Esophagus muscularis mucosa (tissue), 4 donors: ENCODE results near the gene IGFN1. TPM values are rescaled to one million over a fixed set of nuclear protein-coding genes. Genes with fewer than 3 reads are reported as not detected.

Experiments used
- DNase-seq: peaks from one replicate; pipeline ENCODE4 v3.0.0-alpha.2; 2017; ENCODE audit errors: extremely low spot score
- H3K27ac ChIP-seq, 4 donors: fragments of 200-600 bp; sonication (generic); replicated peaks in 1 of 4; 1 replicate in 3 of 4; 2 replicates in 1 of 4; pipeline ENCODE4 v1.5.1; 2016 to 2019; ENCODE audit warnings: mild to moderate bottlenecking in 1 of 4
- H3K27me3 ChIP-seq, 4 donors: fragments of 200-600 bp; sonication (generic); one replicate each; pipeline versions ENCODE4 v1.5.1 to v1.6.0; 2016 to 2019
- H3K36me3 ChIP-seq, 4 donors: fragments of 200-600 bp; sonication (generic); one replicate each; pipeline ENCODE4 v1.5.1; 2016 to 2019
- H3K4me1 ChIP-seq, 4 donors: fragments of 200-600 bp; sonication (generic); one replicate each; pipeline ENCODE4 v1.5.1; 2016 to 2019
- H3K4me3 ChIP-seq, 4 donors: fragments of 200-600 bp; sonication (generic); 1 replicate in 2 of 4; 2 replicates in 2 of 4; pipeline ENCODE4 v1.5.1; 2016 to 2019; ENCODE audit warnings: mild to moderate bottlenecking in 4 of 4, moderate library complexity in 1 of 4
- H3K9me3 ChIP-seq, 4 donors: fragments of 200-600 bp; sonication (generic); 1 replicate in 3 of 4; 2 replicates in 1 of 4; pipeline ENCODE4 v1.5.1; 2016 to 2019
- CTCF ChIP-seq, 3 experiments: fragments of 200-600 bp in 2 of 3; fragments of 450-650 bp in 1 of 3; sonication (generic) in 2 of 3; IDR thresholded peaks; one replicate each; pipeline ENCODE4 v1.5.1; 2017 to 2019; ENCODE audit warnings: antibody characterized with exemption in 3 of 3, mild to moderate bottlenecking in 2 of 3, moderate library complexity in 1 of 3
- EP300 ChIP-seq: sonication (generic); formaldehyde crosslinking; IDR thresholded peaks from one replicate; pipeline ENCODE4 v1.6.1; 2017; ENCODE audit warnings: antibody characterized with exemption
- POLR2A ChIP-seq: fragments of 450-650 bp; IDR thresholded peaks from one replicate; pipeline ENCODE4 v1.6.1; 2017; ENCODE audit warnings: antibody characterized with exemption, moderate library complexity, mild to moderate bottlenecking, low read depth
- POLR2AphosphoS5 ChIP-seq, 2 donors: sonication (generic); formaldehyde crosslinking; IDR thresholded peaks; one replicate each; pipeline ENCODE4 v1.6.1; 2017; ENCODE audit warnings: antibody characterized with exemption in 2 of 2
- WGBS: methylation state at CpG from one replicate; pipeline ENCODE4 v1.1.5; 2018; 5-methylcytosine and 5-hydroxymethylcytosine counted together
- intact Hi-C: fragments of 100-400 bp; cut with DNase I; formaldehyde crosslinking; loops from one replicate; pipeline ENCODE4 v1.15.1; 2023
- total RNA-seq, 4 donors: library from RNA; depleted of rRNA; stranded (reverse); fragments of >200 nt; gene quantifications; one replicate each; pipeline versions ENCODE4 v1.1.0 to v1.2.1, GENCODE V29; 2016

Gene IGFN1
- total RNA-seq, 4 donors from 2014 or later: not detected

GRCh38 chr1:201172326-201172725, 18.3 kb upstream of the IGFN1 start:
- no peak for DNase-seq
- no peak overlapping the region for H3K4me3 ChIP-seq
- H3K4me1 ChIP-seq: peaks cover 12 to 14% (median 13%) of the 10 kb centered on the region in 4 donors
- intact Hi-C loops: no loop called here
- H3K27ac ChIP-seq: no peak overlapping the region
- no peaks in the 10 kb centered on the region for H3K36me3 ChIP-seq
- no peak for TF ChIP-seq EP300
- no peak for TF ChIP-seq POLR2A
- no peak for TF ChIP-seq POLR2AphosphoS5 (IDR thresholded peaks at IDR 0.05)
- no peak for TF ChIP-seq CTCF (IDR thresholded peaks at IDR 0.05)
- H3K27me3 ChIP-seq: no peaks in the 10 kb centered on the region
- WGBS: 100% methylated on average over 2 of the region's 4 CpGs
- no peaks in the 10 kb centered on the region for H3K9me3 ChIP-seq

GRCh38 chr1:201172999-201173610, 17.5 kb upstream of the IGFN1 start:
- intact Hi-C loops: no loop called here
- Histone ChIP-seq H3K27ac (no peak overlapping the region), H3K9me3 (no peaks in the 10 kb centered on the region), H3K4me3 (no peak overlapping the region), H3K27me3 (no peaks in the 10 kb centered on the region), H3K36me3 (no peaks in the 10 kb centered on the region), H3K4me1 (peaks cover 12 to 14% (median 13%) of the 10 kb centered on the region in 4 donors)
- WGBS: 68% methylated on average over 4 of the region's 4 CpGs
- TF ChIP-seq CTCF (IDR thresholded peaks at IDR 0.05) (no peak), POLR2A (no peak), POLR2AphosphoS5 (IDR thresholded peaks at IDR 0.05) (no peak), EP300 (no peak)
- DNase-seq: no peak

- H3K36me3 ChIP-seq: no peaks in the 10 kb centered on the region
- no peaks in the 10 kb centered on the region for H3K9me3 ChIP-seq
- H3K4me3 ChIP-seq: no peak overlapping the region
- intact Hi-C loops: no loop called here
- peaks cover 12 to 14% (median 13%) of the 10 kb centered on the region in 4 donors for H3K4me1 ChIP-seq
- WGBS: 100% methylated on average over 1 of the region's 1 CpG
- TF ChIP-seq POLR2A: no peak
- H3K27ac ChIP-seq: no peak overlapping the region
- no peak for DNase-seq
- H3K27me3 ChIP-seq: no peaks in the 10 kb centered on the region
These were observed 16.9 kb upstream of the IGFN1 start for GRCh38 chr1:201173736-201174135.

GRCh38 chr1:201175820-201176500, 14.7 kb upstream of the IGFN1 start:
- WGBS: 90% methylated on average over 7 of the region's 7 CpGs
- H3K27me3 ChIP-seq: no peaks in the 10 kb centered on the region
- H3K4me1 ChIP-seq: peaks cover 5 to 7% (median 6%) of the 10 kb centered on the region in 4 donors
- no peaks in the 10 kb centered on the region for H3K36me3 ChIP-seq
- H3K4me3 ChIP-seq: no peak overlapping the region
- H3K9me3 ChIP-seq: no peaks in the 10 kb centered on the region
- DNase-seq: no peak
- intact Hi-C loops: no loop called here
- no peak overlapping the region for H3K27ac ChIP-seq
- TF ChIP-seq POLR2AphosphoS5 (IDR thresholded peaks at IDR 0.05) (no peak), POLR2A (no peak), EP300 (no peak), CTCF (IDR thresholded peaks at IDR 0.05) (no peak)

- TF ChIP-seq POLR2A (no peak), CTCF (IDR thresholded peaks at IDR 0.05) (no peak), EP300 (no peak), POLR2AphosphoS5 (IDR thresholded peaks at IDR 0.05) (no peak)
- Histone ChIP-seq H3K9me3 (no peaks in the 10 kb centered on the region), H3K27me3 (no peaks in the 10 kb centered on the region), H3K4me3 (no peak overlapping the region), H3K4me1 (no peaks in the 10 kb centered on the region), H3K27ac (no peak overlapping the region), H3K36me3 (no peaks in the 10 kb centered on the region)
- DNase-seq: no peak
- intact Hi-C loops: no loop called here
- WGBS: 88% methylated on average over 2 of the region's 2 CpGs
These were observed 13.7 kb upstream of the IGFN1 start for GRCh38 chr1:201176940-201177339.
